Peyer's patch (tissue), 4 donors: ENCODE results near the gene DAAM1. TPM values are rescaled to one million over a fixed set of nuclear protein-coding genes. Genes with fewer than 3 reads are reported as not detected.

Experiments used
- DNase-seq, 3 donors: peaks; one replicate each; pipeline ENCODE4 v3.0.0-alpha.2; 2017 to 2019
- H3K27ac ChIP-seq, 4 donors: fragments of 200-600 bp; sonication (generic); one replicate each; pipeline ENCODE4 v1.5.1; 2016 to 2019
- H3K27me3 ChIP-seq, 2 donors: fragments of 200-600 bp; sonication (generic); one replicate each; pipeline ENCODE4 v1.5.1; 2019
- H3K36me3 ChIP-seq, 3 donors: fragments of 200-600 bp; sonication (generic); one replicate each; pipeline ENCODE4 v1.5.1; 2016 to 2019
- H3K4me1 ChIP-seq, 4 donors: fragments of 200-600 bp; sonication (generic); one replicate each; pipeline ENCODE4 v1.5.1; 2016 to 2019
- H3K4me3 ChIP-seq, 4 donors: fragments of 200-600 bp; sonication (generic); 1 replicate in 3 of 4; 2 replicates in 1 of 4; pipeline ENCODE4 v1.5.1; 2016 to 2019; ENCODE audit warnings: mild to moderate bottlenecking in 1 of 4
- H3K9me3 ChIP-seq, 4 donors: fragments of 200-600 bp; sonication (generic); one replicate each; pipeline ENCODE4 v1.5.1; 2016 to 2019; ENCODE audit warnings: mild to moderate bottlenecking in 1 of 4
- CTCF ChIP-seq, 6 experiments: fragments of 450-650 bp in 4 of 6; fragments of 200-600 bp in 2 of 6; sonication (generic) in 1 of 6; IDR thresholded peaks; one replicate each; pipeline ENCODE4 v1.5.1; 2017 to 2019; ENCODE audit warnings: antibody characterized with exemption in 6 of 6, mild to moderate bottlenecking in 3 of 6, moderate library complexity in 1 of 6
- POLR2A ChIP-seq, 2 donors: fragments of 450-650 bp; IDR thresholded peaks; one replicate each; pipeline ENCODE4 v1.5.1; 2017; ENCODE audit warnings: antibody characterized with exemption in 2 of 2, mild to moderate bottlenecking in 2 of 2, moderate library complexity in 2 of 2
- total RNA-seq, 4 donors: library from RNA; depleted of rRNA; stranded (reverse); fragments of >200 nt; gene quantifications; one replicate each; pipeline ENCODE4 v1.1.0, GENCODE V29; 2016

Gene DAAM1
- total RNA-seq, 4 donors from 2014 or later, result 17.7 to 110 (median 61.7) TPM

GRCh38 chr14:59244581-59244980 is 56.1 kb downstream of the DAAM1 start:
- DNase-seq, result no peak
- Histone ChIP-seq H3K4me1 (peaks cover 0 to 7% (median 0%) of the 10 kb centered on the region in 4 donors), H3K27me3 (no peaks in the 10 kb centered on the region), H3K27ac (no peak overlapping the region), H3K4me3 (no peak overlapping the region), H3K9me3 (no peaks in the 10 kb centered on the region), H3K36me3 (no peaks in the 10 kb centered on the region)
- TF ChIP-seq POLR2A (IDR thresholded peaks at IDR 0.05), result no peak
- TF ChIP-seq CTCF (IDR thresholded peaks at IDR 0.05), result no peak

GRCh38 chr14:59245809-59246295 is 57.4 kb downstream of the DAAM1 start:
- DNase-seq, result no peak
- no peaks in the 10 kb centered on the region for H3K36me3 ChIP-seq
- TF ChIP-seq CTCF (IDR thresholded peaks at IDR 0.05) (no peak), POLR2A (IDR thresholded peaks at IDR 0.05) (no peak)
- no peaks in the 10 kb centered on the region for H3K27me3 ChIP-seq
- H3K27ac ChIP-seq, result no peak overlapping the region
- H3K9me3 ChIP-seq, result no peaks in the 10 kb centered on the region
- no peak overlapping the region for H3K4me3 ChIP-seq
- H3K4me1 ChIP-seq, result peaks cover 0 to 7% (median 0%) of the 10 kb centered on the region in 4 donors

GRCh38 chr14:59246566-59246965 is 58.1 kb downstream of the DAAM1 start:
- DNase-seq, result no peak
- H3K4me1 ChIP-seq, result peaks cover 0 to under 1% (median 0%) of the 10 kb centered on the region in 4 donors
- TF ChIP-seq CTCF (IDR thresholded peaks at IDR 0.05), result no peak
- no peak for TF ChIP-seq POLR2A (IDR thresholded peaks at IDR 0.05)
- no peaks in the 10 kb centered on the region for H3K27me3 ChIP-seq
- no peak overlapping the region for H3K27ac ChIP-seq
- H3K36me3 ChIP-seq, result no peaks in the 10 kb centered on the region
- H3K9me3 ChIP-seq, result no peaks in the 10 kb centered on the region
- H3K4me3 ChIP-seq, result no peak overlapping the region

GRCh38 chr14:59247801-59248584 is 59.5 kb downstream of the DAAM1 start:
- Histone ChIP-seq H3K27me3 (no peaks in the 10 kb centered on the region), H3K36me3 (no peaks in the 10 kb centered on the region), H3K27ac (no peak overlapping the region), H3K4me3 (no peak overlapping the region), H3K9me3 (no peaks in the 10 kb centered on the region), H3K4me1 (no peaks in the 10 kb centered on the region)
- DNase-seq, result no peak
- TF ChIP-seq CTCF (IDR thresholded peaks at IDR 0.05) (no peak), POLR2A (IDR thresholded peaks at IDR 0.05) (no peak)

GRCh38 chr14:59249029-59249428 is 60.6 kb downstream of the DAAM1 start:
- no peak for DNase-seq
- Histone ChIP-seq H3K27me3 (no peaks in the 10 kb centered on the region), H3K4me3 (no peak overlapping the region), H3K36me3 (no peaks in the 10 kb centered on the region), H3K9me3 (no peaks in the 10 kb centered on the region), H3K27ac (no peak overlapping the region), H3K4me1 (peaks cover 0 to 5% (median 0%) of the 10 kb centered on the region in 4 donors)
- TF ChIP-seq CTCF (IDR thresholded peaks at IDR 0.05) (no peak), POLR2A (IDR thresholded peaks at IDR 0.05) (no peak)
